ENCODE data around the gene PNCK. TPM values are rescaled to one million over a fixed set of nuclear protein-coding genes. Genes with fewer than 3 reads are reported as not detected.

The PNCK gene
- total RNA-seq, 1 donor from 2014 or later = 1.1 TPM

DNA sequence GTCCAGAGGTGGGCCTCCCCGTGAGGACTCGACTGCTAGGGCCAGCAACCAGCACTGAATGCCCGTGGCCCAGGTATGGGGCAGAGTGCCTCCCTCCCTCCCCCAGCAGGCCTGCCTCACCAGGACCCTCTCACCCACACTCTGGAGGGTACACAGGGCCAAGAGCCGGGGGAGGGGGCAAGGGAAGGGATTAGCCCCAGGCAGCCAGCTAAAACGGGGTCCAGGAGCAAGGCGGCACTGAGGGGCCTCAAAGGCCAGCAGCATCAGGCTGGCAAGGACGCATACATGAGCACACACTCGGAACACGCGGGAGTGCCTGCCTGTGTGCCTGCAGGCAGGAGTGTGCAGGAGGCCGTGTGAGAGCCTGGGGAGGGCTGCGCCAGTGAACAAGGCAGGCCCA, 44.9 kb downstream of the PNCK start:
- Mint-ChIP-seq H3K36me3 (ENCODE audit: low read depth, unreplicated experiment) (no peaks in the 10 kb centered on the region), H3K27me3 (ENCODE audit: low read depth, unreplicated experiment) (peaks cover 30% of the 10 kb centered on the region), H3K4me3 (ENCODE audit: unreplicated experiment) (no peak overlapping the region), H3K9me3 (ENCODE audit: unreplicated experiment) (peaks cover 6% of the 10 kb centered on the region), H3K4me1 (ENCODE audit: low read depth, unreplicated experiment) (no peaks in the 10 kb centered on the region), H3K27ac (ENCODE audit: unreplicated experiment) (no peak overlapping the region)
- TF ChIP-seq, protein P1, sequence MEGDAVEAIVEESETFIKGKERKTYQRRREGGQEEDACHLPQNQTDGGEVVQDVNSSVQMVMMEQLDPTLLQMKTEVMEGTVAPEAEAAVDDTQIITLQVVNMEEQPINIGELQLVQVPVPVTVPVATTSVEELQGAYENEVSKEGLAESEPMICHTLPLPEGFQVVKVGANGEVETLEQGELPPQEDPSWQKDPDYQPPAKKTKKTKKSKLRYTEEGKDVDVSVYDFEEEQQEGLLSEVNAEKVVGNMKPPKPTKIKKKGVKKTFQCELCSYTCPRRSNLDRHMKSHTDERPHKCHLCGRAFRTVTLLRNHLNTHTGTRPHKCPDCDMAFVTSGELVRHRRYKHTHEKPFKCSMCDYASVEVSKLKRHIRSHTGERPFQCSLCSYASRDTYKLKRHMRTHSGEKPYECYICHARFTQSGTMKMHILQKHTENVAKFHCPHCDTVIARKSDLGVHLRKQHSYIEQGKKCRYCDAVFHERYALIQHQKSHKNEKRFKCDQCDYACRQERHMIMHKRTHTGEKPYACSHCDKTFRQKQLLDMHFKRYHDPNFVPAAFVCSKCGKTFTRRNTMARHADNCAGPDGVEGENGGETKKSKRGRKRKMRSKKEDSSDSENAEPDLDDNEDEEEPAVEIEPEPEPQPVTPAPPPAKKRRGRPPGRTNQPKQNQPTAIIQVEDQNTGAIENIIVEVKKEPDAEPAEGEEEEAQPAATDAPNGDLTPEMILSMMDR (IDR thresholded peaks at IDR 0.05; ENCODE audit: insufficient read depth, low read depth, low read length) = no peak
- no peak for TF ChIP-seq EZH2 (IDR thresholded peaks at IDR 0.05; ENCODE audit: insufficient read depth, low read length)
- Histone ChIP-seq H3K9ac (ENCODE audit: low read length) (no peak overlapping the region), H3K27me3 (ENCODE audit: insufficient read depth, low read length) (no peaks in the 10 kb centered on the region), H3K4me3 (ENCODE audit: insufficient read depth, low read depth, low read length) (no peak overlapping the region), H3K9me3 (ENCODE audit: insufficient read depth, low read depth, low read length) (no peaks in the 10 kb centered on the region), H2AFZ (ENCODE audit: low read depth, low read length) (no peak overlapping the region), H3K4me2 (ENCODE audit: low read length) (no peak overlapping the region), H4K20me1 (ENCODE audit: insufficient read depth, low read length) (no peaks in the 10 kb centered on the region), H3K36me3 (ENCODE audit: insufficient read depth, low read length) (no peaks in the 10 kb centered on the region), H3K4me1 (ENCODE audit: insufficient read depth, low read length) (no peaks in the 10 kb centered on the region), H3K79me2 (ENCODE audit: insufficient read depth, low read length) (no peaks in the 10 kb centered on the region), H3K27ac (ENCODE audit: low read depth, low read length) (no peak overlapping the region)
- FAIRE-seq (no peak), DNase-seq (ENCODE audit: low read depth) (no peak)

- no peak overlapping the region for H3K27ac ChIP-seq (ENCODE audit: low read depth, low read length)
- Mint-ChIP-seq H3K27ac (ENCODE audit: unreplicated experiment) (no peak overlapping the region), H3K4me3 (ENCODE audit: unreplicated experiment) (no peak overlapping the region), H3K36me3 (ENCODE audit: low read depth, unreplicated experiment) (no peaks in the 10 kb centered on the region), H3K27me3 (ENCODE audit: low read depth, unreplicated experiment) (peaks cover 32% of the 10 kb centered on the region), H3K4me1 (ENCODE audit: low read depth, unreplicated experiment) (no peaks in the 10 kb centered on the region), H3K9me3 (ENCODE audit: unreplicated experiment) (peaks cover 6% of the 10 kb centered on the region)
- no peaks in the 10 kb centered on the region for H3K36me3 ChIP-seq (ENCODE audit: insufficient read depth, low read length)
- no peak for TF ChIP-seq EZH2 (IDR thresholded peaks at IDR 0.05; ENCODE audit: insufficient read depth, low read length)
- TF ChIP-seq, protein P1 (IDR thresholded peaks at IDR 0.05; ENCODE audit: insufficient read depth, low read depth, low read length) = no peak
- H3K4me3 ChIP-seq (ENCODE audit: insufficient read depth, low read depth, low read length) = no peak overlapping the region
- no peak for DNase-seq (ENCODE audit: low read depth)
- H3K27me3 ChIP-seq (ENCODE audit: insufficient read depth, low read length) = no peaks in the 10 kb centered on the region
- no peak for FAIRE-seq
- no peak overlapping the region for H3K4me2 ChIP-seq (ENCODE audit: low read length)
- no peak overlapping the region for H3K9ac ChIP-seq (ENCODE audit: low read length)
- no peaks in the 10 kb centered on the region for H3K79me2 ChIP-seq (ENCODE audit: insufficient read depth, low read length)
- no peak overlapping the region for H2AFZ ChIP-seq (ENCODE audit: low read depth, low read length)
- no peaks in the 10 kb centered on the region for H3K4me1 ChIP-seq (ENCODE audit: insufficient read depth, low read length)
- H4K20me1 ChIP-seq (ENCODE audit: insufficient read depth, low read length) = no peaks in the 10 kb centered on the region
- H3K9me3 ChIP-seq (ENCODE audit: insufficient read depth, low read depth, low read length) = no peaks in the 10 kb centered on the region
Measured at GRCh38 chrX:153628129-153628528, 45.5 kb downstream of the PNCK start.

DNA sequence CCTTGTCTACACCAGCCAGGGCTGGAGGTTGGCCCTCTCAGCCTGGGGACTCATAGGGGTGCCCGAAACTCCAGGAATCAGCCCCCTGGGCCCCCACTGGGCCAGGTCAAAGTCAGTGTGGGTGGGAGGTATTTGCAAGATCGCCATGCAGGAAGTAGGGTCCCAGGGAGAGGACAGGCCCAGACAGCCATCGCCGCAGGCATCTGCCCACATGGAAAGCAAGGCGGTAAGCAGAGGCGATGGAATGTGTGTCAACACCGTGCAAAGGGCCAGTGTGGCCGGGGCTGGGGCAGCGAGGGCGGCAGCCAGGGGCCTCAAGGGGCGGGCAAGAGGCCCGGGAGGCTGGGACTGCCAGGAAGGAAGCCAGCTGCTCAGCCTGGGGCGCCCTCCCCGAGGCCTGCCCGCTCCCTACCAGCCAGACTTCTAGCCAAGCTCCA, 45.9 kb downstream of the PNCK start:
- Mint-ChIP-seq H3K4me3 (ENCODE audit: unreplicated experiment) (no peak overlapping the region), H3K27ac (ENCODE audit: unreplicated experiment) (no peak overlapping the region), H3K36me3 (ENCODE audit: low read depth, unreplicated experiment) (no peaks in the 10 kb centered on the region), H3K9me3 (ENCODE audit: unreplicated experiment) (peaks cover 6% of the 10 kb centered on the region), H3K27me3 (ENCODE audit: low read depth, unreplicated experiment) (peaks cover 35% of the 10 kb centered on the region), H3K4me1 (ENCODE audit: low read depth, unreplicated experiment) (no peaks in the 10 kb centered on the region)
- H4K20me1 ChIP-seq (ENCODE audit: insufficient read depth, low read length) = no peaks in the 10 kb centered on the region
- FAIRE-seq = no peak
- no peaks in the 10 kb centered on the region for H3K36me3 ChIP-seq (ENCODE audit: insufficient read depth, low read length)
- H3K27me3 ChIP-seq (ENCODE audit: insufficient read depth, low read length) = no peaks in the 10 kb centered on the region
- TF ChIP-seq, protein P1 (IDR thresholded peaks at IDR 0.05; ENCODE audit: insufficient read depth, low read depth, low read length) = no peak
- no peak for TF ChIP-seq EZH2 (IDR thresholded peaks at IDR 0.05; ENCODE audit: insufficient read depth, low read length)
- no peak overlapping the region for H3K4me2 ChIP-seq (ENCODE audit: low read length)
- H3K4me1 ChIP-seq (ENCODE audit: insufficient read depth, low read length) = no peaks in the 10 kb centered on the region
- no peak overlapping the region for H3K27ac ChIP-seq (ENCODE audit: low read depth, low read length)
- no peaks in the 10 kb centered on the region for H3K79me2 ChIP-seq (ENCODE audit: insufficient read depth, low read length)
- H2AFZ ChIP-seq (ENCODE audit: low read depth, low read length) = no peak overlapping the region
- DNase-seq (ENCODE audit: low read depth) = no peak
- no peak overlapping the region for H3K4me3 ChIP-seq (ENCODE audit: insufficient read depth, low read depth, low read length)
- H3K9ac ChIP-seq (ENCODE audit: low read length) = no peak overlapping the region
- no peaks in the 10 kb centered on the region for H3K9me3 ChIP-seq (ENCODE audit: insufficient read depth, low read depth, low read length)
